NCI-H2171 treated with DMSO at 0.1 percent for 48 hours (cell line): ENCODE data around the gene ESRRA.

Source experiments
- DNase-seq: peaks from one replicate; lab custom pipeline; 2025; lab: John Stamatoyannopoulos, UW

ESRRA gene

GRCh38 chr11:64275031-64275800 lies 30.1 kb upstream of the ESRRA start:
- DNase-seq: no peak

- DNase-seq: no peak
These were observed 29.5 kb upstream of the ESRRA start for GRCh38 chr11:64275841-64276240.

GRCh38 chr11:64276653-64277431 lies 28.5 kb upstream of the ESRRA start:
- no peak for DNase-seq

GRCh38 chr11:64278576-64279190 lies 26.6 kb upstream of the ESRRA start:
- DNase-seq: no peak

- no peak for DNase-seq
These were observed 23.2 kb upstream of the ESRRA start for GRCh38 chr11:64281957-64282770.

GRCh38 chr11:64283092-64283491 lies 22.2 kb upstream of the ESRRA start:
- no peak for DNase-seq

GRCh38 chr11:64284048-64284961 lies 21.0 kb upstream of the ESRRA start, which contains the start of gene BAD:
BAD (minus strand) TSS chr11:64284665; CDS start chr11:64284368, 297 bp downstream.
- DNase-seq: peak; percentile 92

GRCh38 chr11:64284962-64285884 lies 20.1 kb upstream of the ESRRA start, which contains the start of gene GPR137:
GPR137 (plus strand) TSS chr11:64285848; CDS start chr11:64286525, 677 bp downstream.
- DNase-seq: peak; percentile 82

GRCh38 chr11:64285885-64286800 lies 19.2 kb upstream of the ESRRA start:
- DNase-seq: peak; percentile 80

GRCh38 chr11:64286801-64287159 lies 18.5 kb upstream of the ESRRA start:
- DNase-seq: no peak

GRCh38 chr11:64287676-64288352 lies 17.5 kb upstream of the ESRRA start:
- no peak for DNase-seq

- DNase-seq: no peak
These were observed 17.0 kb upstream of the ESRRA start for GRCh38 chr11:64288353-64288750.

GRCh38 chr11:64289002-64289564 lies 16.2 kb upstream of the ESRRA start:
- DNase-seq: no peak

- DNase-seq: no peak
These were observed 14.7 kb upstream of the ESRRA start for GRCh38 chr11:64290352-64291261.

GRCh38 chr11:64291262-64291751 lies 14.0 kb upstream of the ESRRA start, which contains the start of gene KCNK4:
KCNK4 (plus strand) TSS chr11:64291302; CDS start chr11:64293019, 1,717 bp downstream.
- no peak for DNase-seq

GRCh38 chr11:64291752-64292459 lies 13.4 kb upstream of the ESRRA start:
- DNase-seq: no peak
